IMR-90 (cell line): ENCODE measurements around the gene ARHGAP10. TPM values are rescaled to one million over a fixed set of nuclear protein-coding genes. Genes with fewer than 3 reads are reported as not detected.

Experiments used
- ATAC-seq: fragments of 200-7000 bp; cut with Tn5 transposase; 2 replicates; pipeline ENCODE4 v1.9.1; 2020; ENCODE audit warnings: low read depth, mild to moderate bottlenecking, moderate library complexity
- BruUV-seq: library from RNA; stranded (reverse); fragments of 400-500 nt; replicated peaks from 2 replicates; lab custom pipeline; 2021; lab: Mats Ljungman, UMichigan
- CTCF ChIA-PET: fragments of 300-600 bp; formaldehyde crosslinking; extraction: SDS; loops from one replicate; lab custom pipeline; 2021; ENCODE audit warnings: antibody characterized with exemption; lab: Yijun Ruan, JAX
- POLR2A ChIA-PET: fragments of 300-600 bp; sonication (Branson Sonifier 250); formaldehyde crosslinking; loops from one replicate; lab custom pipeline; 2022; ENCODE audit warnings: antibody characterized with exemption; ENCODE audit not compliant: unreplicated experiment; lab: Charles Lee
- DNase-seq: peaks from one replicate; pipeline ENCODE4 v3.0.0; 2013
- H2AFZ ChIP-seq: replicated peaks from 2 replicates; pipeline ENCODE3; 2013; ENCODE audit warnings: low read length, mild to moderate bottlenecking; ENCODE audit not compliant: poor library complexity
- H2AK5ac ChIP-seq: 2 replicates; pipeline ENCODE4 v1.6.1; 2013; ENCODE audit warnings: low read depth, low read length, inconsistent platforms
- H2AK9ac ChIP-seq: replicated peaks from 2 replicates; pipeline ENCODE3; 2013; ENCODE audit warnings: mild to moderate bottlenecking, low read depth, low read length, moderate library complexity; ENCODE audit not compliant: poor library complexity
- H2BK120ac ChIP-seq: 2 replicates; pipeline ENCODE4 v1.6.1; 2013; ENCODE audit warnings: low read depth, low read length, inconsistent platforms
- H2BK15ac ChIP-seq: 3 replicates; pipeline ENCODE4 v1.6.1; 2013; ENCODE audit warnings: low read depth, low read length, inconsistent platforms
- H2BK20ac ChIP-seq: 2 replicates; pipeline ENCODE4 v1.6.1; 2013; ENCODE audit warnings: low read depth, mild to moderate bottlenecking, inconsistent platforms, low read length, moderate library complexity
- H2BK5ac ChIP-seq: 2 replicates; pipeline ENCODE4 v1.6.1; 2013; ENCODE audit warnings: mild to moderate bottlenecking, low read depth, low read length, inconsistent platforms; ENCODE audit not compliant: poor library complexity, severe bottlenecking
- H3K14ac ChIP-seq: replicated peaks from 2 replicates; pipeline ENCODE4 v1.6.1; 2013; ENCODE audit warnings: low read depth, low read length, inconsistent platforms
- H3K18ac ChIP-seq: 2 replicates; pipeline ENCODE4 v1.6.1; 2013; ENCODE audit warnings: low read depth, low read length, control low read depth
- H3K23ac ChIP-seq: 2 replicates; pipeline ENCODE4 v1.6.1; 2013; ENCODE audit warnings: low read depth, low read length, inconsistent platforms
- H3K27ac ChIP-seq: 2 replicates; pipeline ENCODE4 v1.5.1; 2013; ENCODE audit warnings: mild to moderate bottlenecking, control low read depth, low read length; ENCODE audit not compliant: insufficient read depth
- H3K27me3 ChIP-seq: 2 replicates; pipeline ENCODE4 v1.6.1; 2013; ENCODE audit warnings: low read length; ENCODE audit not compliant: control insufficient read depth, insufficient read depth
- H3K36me3 ChIP-seq: 2 replicates; pipeline ENCODE4 v1.6.1; 2013; ENCODE audit warnings: low read length, mixed read lengths; ENCODE audit not compliant: control insufficient read depth, insufficient read depth
- H3K4ac ChIP-seq: 2 replicates; pipeline ENCODE4 v1.6.1; 2013; ENCODE audit warnings: low read depth, low read length, inconsistent platforms
- H3K4me1 ChIP-seq: 2 replicates; pipeline ENCODE4 v1.6.1; 2013; ENCODE audit warnings: low read length, mixed read lengths; ENCODE audit not compliant: control insufficient read depth, insufficient read depth
- H3K4me2 ChIP-seq: 2 replicates; pipeline ENCODE4 v1.6.1; 2013; ENCODE audit warnings: low read depth, mild to moderate bottlenecking, control low read depth, low read length, moderate library complexity
- H3K4me3 ChIP-seq: 2 replicates; pipeline ENCODE4 v1.5.1; 2013; ENCODE audit warnings: low read depth, mild to moderate bottlenecking, control low read depth, low read length, moderate library complexity; ENCODE audit not compliant: insufficient read depth
- H3K56ac ChIP-seq: 2 replicates; pipeline ENCODE4 v1.6.1; 2013; ENCODE audit warnings: low read length, inconsistent platforms; ENCODE audit not compliant: insufficient read depth; ENCODE audit errors: extremely low read depth
- H3K79me1 ChIP-seq, 2 experiments: 2 replicates each; pipeline ENCODE4 v1.6.1; 2013; ENCODE audit warnings: low read length in 2 of 2, inconsistent platforms in 1 of 2, low read depth in 1 of 2
- H3K9ac ChIP-seq: 2 replicates; pipeline ENCODE4 v1.6.1; 2013; ENCODE audit warnings: low read depth, low read length, control low read depth
- H3K9me1 ChIP-seq: 2 replicates; pipeline ENCODE4 v1.6.1; 2013; ENCODE audit warnings: low read length, inconsistent platforms; ENCODE audit not compliant: insufficient read depth
- H3K9me3 ChIP-seq: 2 replicates; pipeline ENCODE4 v1.6.1; 2013; ENCODE audit warnings: low read length; ENCODE audit not compliant: control insufficient read depth, insufficient read depth
- H4K20me1 ChIP-seq: 2 replicates; pipeline ENCODE4 v1.6.1; 2013; ENCODE audit warnings: low read length, inconsistent platforms; ENCODE audit not compliant: insufficient read depth
- H4K5ac ChIP-seq: 2 replicates; pipeline ENCODE4 v1.6.1; 2013; ENCODE audit warnings: mild to moderate bottlenecking, low read depth, low read length, control low read depth
- H4K8ac ChIP-seq, 2 experiments: 2 replicates each; pipeline ENCODE4 v1.6.1; 2013; ENCODE audit warnings: low read depth in 2 of 2, low read length in 2 of 2, control low read depth in 1 of 2, inconsistent platforms in 1 of 2
- H4K91ac ChIP-seq: 2 replicates; pipeline ENCODE4 v1.6.1; 2013; ENCODE audit warnings: low read depth, low read length, inconsistent platforms; ENCODE audit not compliant: insufficient read depth
- BHLHE40 ChIP-seq: fragments of 150-350 bp; IDR thresholded peaks from 2 replicates; pipeline ENCODE4 v1.6.1; 2016; ENCODE audit warnings: mild to moderate bottlenecking, low read depth, low read length
- CEBPB ChIP-seq: IDR thresholded peaks from 2 replicates; pipeline ENCODE4 v1.6.1; 2012; ENCODE audit warnings: low read depth, low read length, improper control_type of control experiment
- FOS ChIP-seq: fragments of 150-350 bp; IDR thresholded peaks from 2 replicates; pipeline ENCODE4 v1.6.1; 2016; ENCODE audit warnings: low read depth, low read length
- MAFK ChIP-seq: IDR thresholded peaks from 2 replicates; pipeline ENCODE4 v1.6.1; 2012; ENCODE audit warnings: low read depth, low read length, improper control_type of control experiment
- RAD21 ChIP-seq: IDR thresholded peaks from 2 replicates; pipeline ENCODE4 v1.6.1; 2012; ENCODE audit warnings: low read length, improper control_type of control experiment
- RCOR1 ChIP-seq: IDR thresholded peaks from 2 replicates; pipeline ENCODE4 v1.6.1; 2012; ENCODE audit warnings: mild to moderate bottlenecking, low read length, improper control_type of control experiment; ENCODE audit not compliant: insufficient replicate concordance
- RFX5 ChIP-seq: IDR thresholded peaks from 2 replicates; pipeline ENCODE4 v1.8.0; 2012; ENCODE audit warnings: low read depth, mild to moderate bottlenecking, low read length, moderate library complexity
- SMC3 ChIP-seq: fragments of 150-350 bp; IDR thresholded peaks from 2 replicates; pipeline ENCODE4 v1.6.1; 2016; ENCODE audit warnings: low read depth, mild to moderate bottlenecking, antibody characterized with exemption, low read length, moderate library complexity
- WGBS, 2 experiments: methylation state at CpG; one replicate each; pipeline versions ENCODE4 v1.1.5 to v1.1.7; 2013; ENCODE audit warnings: missing lambda C conversion rate in 2 of 2; ENCODE audit not compliant: insufficient read length in 1 of 2; ENCODE audit errors: extremely low coverage in 2 of 2; 5-methylcytosine and 5-hydroxymethylcytosine counted together
- dilution Hi-C: fragments of 300-500 bp; cut with HindIII; formaldehyde crosslinking; loops from one replicate; pipeline ENCODE4 v1.14.3; 2018; ENCODE audit warnings: low sequenced_read_pairs; ENCODE audit not compliant: unreplicated experiment
- in situ Hi-C: fragments of 300-500 bp; cut with MboI; formaldehyde crosslinking; loops from 3 replicates; pipeline ENCODE4 v1.14.3; 2019; ENCODE audit warnings: low sequenced_read_pairs, inconsistent platforms, mixed read lengths
- intact Hi-C: fragments of 100-400 bp; cut with micrococcal nuclease; formaldehyde crosslinking; loops from 2 replicates; pipeline ENCODE4 v1.10.0; 2022
- polyA plus RNA-seq, 3 experiments: library from polyadenylated mRNA; depleted of rRNA; stranded (reverse); fragments of >200 nt; gene quantifications; 2 replicates each; pipeline ENCODE4 v1.2.3, GENCODE V29; 2012; ENCODE audit warnings: low replicate concordance in 1 of 3
- total RNA-seq: library from RNA; depleted of rRNA; stranded (reverse); fragments of >200 nt; gene quantifications from 2 replicates; pipeline ENCODE4 v1.2.3, GENCODE V29; 2012
- TF ChIP-seq, protein P1 (sequence below): fragments of 150-350 bp; IDR thresholded peaks from 2 replicates; pipeline ENCODE4 v1.6.1; 2016; ENCODE audit warnings: low read depth, mild to moderate bottlenecking, low read length, moderate library complexity, borderline replicate concordance
- TF ChIP-seq, protein P2 (sequence below): conservative IDR thresholded peaks from 2 replicates; pipeline ENCODE4 v1.5.1; 2012; ENCODE audit warnings: mild to moderate bottlenecking, low read depth, low read length, improper control_type of control experiment

ARHGAP10 gene
- total and polyA plus RNA-seq, 2 of the 4 experiments (the other 2 are of a cell fraction), result 27.1 to 29.4 TPM

DNA sequence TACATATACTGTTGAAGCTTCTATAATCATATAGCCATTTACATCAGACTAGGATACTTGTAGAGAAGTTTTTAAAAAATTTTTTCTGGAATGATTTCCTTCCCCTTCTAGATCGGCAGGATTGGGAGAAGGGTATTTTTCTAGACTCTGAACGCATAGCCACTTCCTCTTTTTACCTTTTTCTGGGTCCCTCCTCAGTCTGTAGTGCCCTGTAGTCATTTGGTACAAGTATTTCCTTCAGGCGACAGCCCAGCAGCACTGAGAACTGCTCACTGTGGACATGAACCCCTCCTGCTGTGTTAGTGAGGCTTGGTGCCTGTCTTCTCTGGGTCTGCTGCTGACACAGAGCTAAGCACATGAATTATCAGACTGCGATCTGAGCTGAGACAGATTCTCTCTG lies 255.4 kb downstream of the ARHGAP10 start:
- no peak overlapping the region for H3K9ac ChIP-seq
- H3K56ac ChIP-seq, result no peak overlapping the region
- no CpG with 5 or more reads among the region's 4 CpGs for WGBS, 2 experiments
- peaks cover 15% of the 10 kb centered on the region for H4K20me1 ChIP-seq
- H4K91ac ChIP-seq, result no peak overlapping the region
- peaks cover 36 to 40% of the 10 kb centered on the region in 2 experiments for H3K79me1 ChIP-seq
- no peak overlapping the region for H2BK15ac ChIP-seq
- no peak overlapping the region for H2BK20ac ChIP-seq
- peaks cover 3% of the 10 kb centered on the region; the same call in 1 of the 2 replicates for H3K4me1 ChIP-seq
- H2AK5ac ChIP-seq, result no peak overlapping the region
- H2AFZ ChIP-seq, result no peak overlapping the region
- CTCF ChIA-PET, result no interaction called here
- H3K4me2 ChIP-seq, result no peak overlapping the region
- no peak overlapping the region for H3K27ac ChIP-seq
- in situ Hi-C loops, result no loop called here
- H3K23ac ChIP-seq, result no peak overlapping the region
- intact Hi-C loops, result no loop called here
- no peak overlapping the region for H3K4ac ChIP-seq
- dilution Hi-C loops, result no loop called here
- H3K4me3 ChIP-seq, result no peak overlapping the region
- H2BK5ac ChIP-seq, result no peak overlapping the region
- TF ChIP-seq RCOR1 (no peak), BHLHE40 (no peak), RAD21 (no peak), CEBPB (no peak), RFX5 (no peak), FOS (no peak), SMC3 (no peak), MAFK (no peak)
- TF ChIP-seq, protein P1, sequence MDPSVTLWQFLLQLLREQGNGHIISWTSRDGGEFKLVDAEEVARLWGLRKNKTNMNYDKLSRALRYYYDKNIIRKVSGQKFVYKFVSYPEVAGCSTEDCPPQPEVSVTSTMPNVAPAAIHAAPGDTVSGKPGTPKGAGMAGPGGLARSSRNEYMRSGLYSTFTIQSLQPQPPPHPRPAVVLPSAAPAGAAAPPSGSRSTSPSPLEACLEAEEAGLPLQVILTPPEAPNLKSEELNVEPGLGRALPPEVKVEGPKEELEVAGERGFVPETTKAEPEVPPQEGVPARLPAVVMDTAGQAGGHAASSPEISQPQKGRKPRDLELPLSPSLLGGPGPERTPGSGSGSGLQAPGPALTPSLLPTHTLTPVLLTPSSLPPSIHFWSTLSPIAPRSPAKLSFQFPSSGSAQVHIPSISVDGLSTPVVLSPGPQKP, result no peak
- TF ChIP-seq, protein P2, sequence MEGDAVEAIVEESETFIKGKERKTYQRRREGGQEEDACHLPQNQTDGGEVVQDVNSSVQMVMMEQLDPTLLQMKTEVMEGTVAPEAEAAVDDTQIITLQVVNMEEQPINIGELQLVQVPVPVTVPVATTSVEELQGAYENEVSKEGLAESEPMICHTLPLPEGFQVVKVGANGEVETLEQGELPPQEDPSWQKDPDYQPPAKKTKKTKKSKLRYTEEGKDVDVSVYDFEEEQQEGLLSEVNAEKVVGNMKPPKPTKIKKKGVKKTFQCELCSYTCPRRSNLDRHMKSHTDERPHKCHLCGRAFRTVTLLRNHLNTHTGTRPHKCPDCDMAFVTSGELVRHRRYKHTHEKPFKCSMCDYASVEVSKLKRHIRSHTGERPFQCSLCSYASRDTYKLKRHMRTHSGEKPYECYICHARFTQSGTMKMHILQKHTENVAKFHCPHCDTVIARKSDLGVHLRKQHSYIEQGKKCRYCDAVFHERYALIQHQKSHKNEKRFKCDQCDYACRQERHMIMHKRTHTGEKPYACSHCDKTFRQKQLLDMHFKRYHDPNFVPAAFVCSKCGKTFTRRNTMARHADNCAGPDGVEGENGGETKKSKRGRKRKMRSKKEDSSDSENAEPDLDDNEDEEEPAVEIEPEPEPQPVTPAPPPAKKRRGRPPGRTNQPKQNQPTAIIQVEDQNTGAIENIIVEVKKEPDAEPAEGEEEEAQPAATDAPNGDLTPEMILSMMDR, result no peak
- H3K27me3 ChIP-seq, result no peaks in the 10 kb centered on the region
- BruUV-seq, result no TSS peak
- no peak overlapping the region for H4K5ac ChIP-seq
- POLR2A ChIA-PET, result no interaction called here
- no peak overlapping the region for H2BK120ac ChIP-seq
- H3K36me3 ChIP-seq, result peaks cover 5% of the 10 kb centered on the region
- no peaks in the 10 kb centered on the region for H3K9me3 ChIP-seq
- peaks cover 14% of the 10 kb centered on the region for H3K9me1 ChIP-seq
- H4K8ac ChIP-seq, result no peak overlapping the region
- DNase-seq, result no peak
- no peak overlapping the region for H2AK9ac ChIP-seq
- H3K14ac ChIP-seq, result no peak overlapping the region
- ATAC-seq, result no peak
- no peak overlapping the region for H3K18ac ChIP-seq
